SK-N-SH (cell line): ENCODE measurements around the gene TSHZ3. TPM values are rescaled to one million over a fixed set of nuclear protein-coding genes. Genes with fewer than 3 reads are reported as not detected.

Source experiments
- CTCF ChIA-PET: fragments of 300-600, 350-600 bp; formaldehyde crosslinking; extraction: SDS; loops from one replicate; lab custom pipeline; 2021; lab: Yijun Ruan, JAX
- POLR2A ChIA-PET: fragments of 350-600 bp; sonication (Branson Sonifier 250); formaldehyde crosslinking; extraction: SDS; loops from one replicate; lab custom pipeline; 2020; ENCODE audit warnings: antibody characterized with exemption, inconsistent platforms; lab: Yijun Ruan, JAX
- DNase-seq: peaks from one replicate; pipeline ENCODE4 v3.0.0; 2012
- H2AFZ ChIP-seq: fragments of 200-600 bp; sonication (generic); 2 replicates; pipeline ENCODE4 v1.8.1; 2016; ENCODE audit warnings: antibody characterized with exemption, mild to moderate bottlenecking, low read depth
- H3F3A ChIP-seq: fragments of 200-600 bp; sonication (generic); replicated peaks from 2 replicates; pipeline ENCODE3; 2016; ENCODE audit warnings: antibody characterized with exemption, mild to moderate bottlenecking; ENCODE audit not compliant: insufficient read depth
- H3K27ac ChIP-seq, 2 experiments: fragments of 200-500 bp in 1 of 2; fragments of 200-600 bp in 1 of 2; sonication (Bioruptor generic) in 1 of 2; sonication (generic), shearing (Covaris generic) in 1 of 2; 2 replicates each; pipeline versions ENCODE4 v1.5.1 to v1.6.1; 2014 to 2016; ENCODE audit warnings: low read depth in 2 of 2, inconsistent platforms in 1 of 2, low read length in 1 of 2, mild to moderate bottlenecking in 1 of 2, mixed read lengths in 1 of 2
- H3K27me3 ChIP-seq: fragments of 200-600 bp; sonication (generic), shearing (Covaris generic); 2 replicates; pipeline ENCODE4 v1.6.1; 2016; ENCODE audit warnings: mixed run types; ENCODE audit not compliant: insufficient read depth
- H3K36me3 ChIP-seq, 2 experiments: fragments of 200-500 bp in 1 of 2; fragments of 200-600 bp in 1 of 2; sonication (Bioruptor generic) in 1 of 2; sonication (generic) in 1 of 2; replicated peaks in 1 of 2; 2 replicates each; pipeline versions ENCODE3 to v1.5.1; 2014 to 2016; ENCODE audit warnings: low read length in 1 of 2, mild to moderate bottlenecking in 1 of 2; ENCODE audit not compliant: insufficient read depth in 2 of 2, control insufficient read depth in 1 of 2
- H3K4me1 ChIP-seq, 2 experiments: fragments of 200-500 bp in 1 of 2; fragments of 200-600 bp in 1 of 2; sonication (Bioruptor generic) in 1 of 2; sonication (generic), shearing (Covaris generic) in 1 of 2; 2 replicates each; pipeline versions ENCODE4 v1.5.1 to v1.6.1; 2014 to 2016; ENCODE audit warnings: low read depth in 1 of 2, low read length in 1 of 2, mixed run types in 1 of 2; ENCODE audit not compliant: insufficient read depth in 2 of 2, control insufficient read depth in 1 of 2
- H3K4me2 ChIP-seq: fragments of 200-600 bp; sonication (generic), shearing (Covaris generic); 2 replicates; pipeline ENCODE4 v1.6.1; 2017; ENCODE audit warnings: mixed run types
- H3K4me3 ChIP-seq, 2 experiments: fragments of 200-500 bp in 1 of 2; fragments of 200-600 bp in 1 of 2; sonication (Bioruptor generic) in 1 of 2; sonication (generic), shearing (Covaris generic) in 1 of 2; 2 replicates each; pipeline versions ENCODE4 v1.5.1 to v1.8.1; 2014 to 2016; ENCODE audit warnings: low read depth in 2 of 2, inconsistent platforms in 1 of 2, low read length in 1 of 2, mild to moderate bottlenecking in 1 of 2, mixed read lengths in 1 of 2, moderate library complexity in 1 of 2
- H3K79me2 ChIP-seq: fragments of 200-600 bp; sonication (generic); 2 replicates; pipeline ENCODE4 v1.8.1; 2017; ENCODE audit warnings: mild to moderate bottlenecking; ENCODE audit not compliant: insufficient read depth
- H3K9ac ChIP-seq: fragments of 200-600 bp; sonication (generic); 2 replicates; pipeline ENCODE4 v1.6.1; 2017; ENCODE audit warnings: mixed run types
- H3K9me2 ChIP-seq: fragments of 200-600 bp; sonication (generic); 2 replicates; pipeline ENCODE4 v1.6.1; 2017; ENCODE audit warnings: mixed run types
- H3K9me3 ChIP-seq: fragments of 200-600 bp; sonication (generic); 2 replicates; pipeline ENCODE4 v1.6.1; 2017; ENCODE audit warnings: mixed run types, mild to moderate bottlenecking, moderate library complexity
- H4K20me1 ChIP-seq: fragments of 200-600 bp; sonication (generic); 2 replicates; pipeline ENCODE4 v1.6.1; 2017; ENCODE audit warnings: mild to moderate bottlenecking, mixed run types; ENCODE audit not compliant: insufficient read depth
- CHD2 ChIP-seq: fragments of 150-350 bp; IDR thresholded peaks from 2 replicates; pipeline ENCODE4 v1.6.1; 2018; ENCODE audit warnings: low read length; ENCODE audit not compliant: partially characterized antibody
- ELF1 ChIP-seq: IDR thresholded peaks from 2 replicates; pipeline ENCODE4 v1.4.0; 2012
- EP300 ChIP-seq, 2 experiments: IDR thresholded peaks; 2 replicates each; pipeline versions ENCODE4 v1.4.0 to v1.6.1; 2012; ENCODE audit warnings: borderline replicate concordance in 1 of 2, low read depth in 1 of 2, low read length in 1 of 2
- FOSL2 ChIP-seq: IDR thresholded peaks from 2 replicates; pipeline ENCODE4 v1.4.0; 2012; ENCODE audit warnings: low read depth, mild to moderate bottlenecking, moderate library complexity, borderline replicate concordance
- FOXM1 ChIP-seq: IDR thresholded peaks from 2 replicates; pipeline ENCODE4 v1.4.0; 2012; ENCODE audit warnings: low read depth, mild to moderate bottlenecking
- JUND ChIP-seq: IDR thresholded peaks from 2 replicates; pipeline ENCODE4 v1.4.0; 2012
- MXI1 ChIP-seq: IDR thresholded peaks from 2 replicates; pipeline ENCODE4 v1.6.1; 2012; ENCODE audit warnings: mild to moderate bottlenecking, low read depth, low read length, improper control_type of control experiment
- NFIC ChIP-seq: IDR thresholded peaks from 2 replicates; pipeline ENCODE4 v1.4.0; 2012; ENCODE audit warnings: borderline replicate concordance
- PBX3 ChIP-seq: IDR thresholded peaks from 2 replicates; pipeline ENCODE4; 2012
- RAD21 ChIP-seq: IDR thresholded peaks from 2 replicates; pipeline ENCODE4 v1.6.1; 2012; ENCODE audit warnings: mild to moderate bottlenecking, low read length
- RCOR1 ChIP-seq: fragments of 150-350 bp; IDR thresholded peaks from 2 replicates; pipeline ENCODE4 v1.6.1; 2017; ENCODE audit warnings: antibody characterized with exemption, low read length
- REST ChIP-seq: IDR thresholded peaks from 2 replicates; pipeline ENCODE4 v1.6.1; 2012; ENCODE audit warnings: mild to moderate bottlenecking, low read depth, low read length, moderate library complexity
- RXRA ChIP-seq: IDR thresholded peaks from 2 replicates; pipeline ENCODE4 v1.4.0; 2012; ENCODE audit warnings: low read depth, mild to moderate bottlenecking, borderline replicate concordance
- SIN3A ChIP-seq: IDR thresholded peaks from 2 replicates; pipeline ENCODE4 v1.6.1; 2012; ENCODE audit warnings: low read depth, mild to moderate bottlenecking, low read length, moderate library complexity, borderline replicate concordance
- TAF1 ChIP-seq: IDR thresholded peaks from 2 replicates; pipeline ENCODE4 v1.6.1; 2012; ENCODE audit warnings: low read depth, mild to moderate bottlenecking, low read length, moderate library complexity, borderline replicate concordance
- TCF12 ChIP-seq: IDR thresholded peaks from 2 replicates; pipeline ENCODE4 v1.4.0; 2012
- TEAD4 ChIP-seq: IDR thresholded peaks from 2 replicates; pipeline ENCODE4 v1.4.0; 2012; ENCODE audit warnings: mild to moderate bottlenecking, borderline replicate concordance; ENCODE audit not compliant: insufficient read depth
- USF2 ChIP-seq: fragments of 150-350 bp; IDR thresholded peaks from 2 replicates; pipeline ENCODE4 v1.6.1; 2017; ENCODE audit warnings: antibody characterized with exemption, low read length, low read depth, borderline replicate concordance
- YY1 ChIP-seq: IDR thresholded peaks from 2 replicates; pipeline ENCODE4 v1.4.0; 2012; ENCODE audit warnings: low read depth, mild to moderate bottlenecking
- ZBTB33 ChIP-seq: IDR thresholded peaks from 2 replicates; pipeline ENCODE4 v1.4.0; 2012; ENCODE audit warnings: low read depth, borderline replicate concordance
- WGBS: methylation state at CpG from one replicate; pipeline ENCODE4 v1.1.6; 2017; ENCODE audit warnings: low lambda C conversion rate; 5-methylcytosine and 5-hydroxymethylcytosine counted together
- polyA plus RNA-seq, 3 experiments: library from polyadenylated mRNA; depleted of rRNA; stranded (reverse); fragments of >200 nt; gene quantifications; 2 replicates each; pipeline ENCODE4 v1.2.3, GENCODE V29; 2012

The TSHZ3 gene
- polyA plus RNA-seq, 1 of the 3 experiments (the other 2 are of a cell fraction) = 3.3 TPM

DNA sequence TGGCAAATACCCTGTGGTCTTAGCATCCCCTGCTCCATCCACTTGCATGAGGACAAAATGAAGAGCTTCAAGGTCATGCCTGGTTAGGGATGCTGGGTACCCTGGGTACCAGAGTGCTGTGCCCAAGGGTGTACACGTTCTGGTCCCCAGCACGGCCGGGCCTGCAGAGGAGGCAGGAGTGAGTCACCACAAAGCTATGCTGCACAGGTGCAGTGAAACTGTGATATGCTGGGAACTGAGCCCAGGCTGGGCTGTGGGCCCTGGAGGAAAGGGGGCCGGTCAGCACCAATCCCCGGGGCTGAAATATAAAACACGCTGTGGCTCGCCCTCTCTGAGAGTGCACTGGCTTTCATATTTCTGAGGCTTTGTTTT lies 95.1 kb downstream of the TSHZ3 start:
- POLR2A ChIA-PET = no interaction called here
- 0 out of 2 replicates have a peak, but pooled peaks have one; percentile 19 for TF ChIP-seq TCF12
- TF ChIP-seq NFIC = no peak
- no peak for TF ChIP-seq REST
- no peak for TF ChIP-seq TAF1
- no peak for TF ChIP-seq RCOR1
- no peak for TF ChIP-seq RXRA
- TF ChIP-seq JUND = 0 out of 2 replicates have a peak, but pooled peaks have one; percentile 15
- no peaks in the 10 kb centered on the region for H4K20me1 ChIP-seq
- no peak overlapping the region for H3K4me3 ChIP-seq
- H2AFZ ChIP-seq = no peak overlapping the region
- H3K9me2 ChIP-seq = no peaks in the 10 kb centered on the region
- 43% methylated on average over 6 of the region's 7 CpGs for WGBS
- H3K36me3 ChIP-seq = no peaks in the 10 kb centered on the region
- no peak overlapping the region for H3K9ac ChIP-seq
- no peak overlapping the region; a peak in 1 of 4 replicates for H3K27ac ChIP-seq
- CTCF ChIA-PET = no interaction called here
- H3K79me2 ChIP-seq = no peaks in the 10 kb centered on the region
- no peaks in the 10 kb centered on the region for H3K9me3 ChIP-seq
- H3K4me2 ChIP-seq = no peak overlapping the region
- DNase-seq = no peak
- H3K4me1 ChIP-seq = peaks cover 0 to 9% of the 10 kb centered on the region in 2 experiments; a peak in 1 of 4 replicates
- H3F3A ChIP-seq = no peaks in the 10 kb centered on the region
- H3K27me3 ChIP-seq = no peaks in the 10 kb centered on the region

GRCh38 chr19:31253526-31254179 lies 95.6 kb downstream of the TSHZ3 start:
- H3K9ac ChIP-seq = no peak overlapping the region
- ChIA-PET CTCF (no interaction called here), POLR2A (no interaction called here)
- H3K79me2 ChIP-seq = no peaks in the 10 kb centered on the region
- no peaks in the 10 kb centered on the region for H3K27me3 ChIP-seq
- no peaks in the 10 kb centered on the region for H4K20me1 ChIP-seq
- no peak overlapping the region for H3K4me2 ChIP-seq
- H3K27ac ChIP-seq = no peak overlapping the region
- peaks cover 0 to 9% of the 10 kb centered on the region in 2 experiments; a peak in 1 of 4 replicates for H3K4me1 ChIP-seq
- no peak overlapping the region for H2AFZ ChIP-seq
- H3K4me3 ChIP-seq = no peak overlapping the region
- no peaks in the 10 kb centered on the region for H3K36me3 ChIP-seq
- no peaks in the 10 kb centered on the region for H3F3A ChIP-seq
- H3K9me2 ChIP-seq = no peaks in the 10 kb centered on the region
- WGBS = 62% methylated on average over 6 of the region's 6 CpGs
- no peaks in the 10 kb centered on the region for H3K9me3 ChIP-seq
- no peak for DNase-seq
- TF ChIP-seq FOXM1 (no peak), PBX3 (no peak), YY1 (no peak), ZBTB33 (no peak), RCOR1 (no peak), USF2 (no peak), NFIC (no peak), TEAD4 (no peak), EP300 (IDR thresholded peaks at IDR 0.05; ENCODE audit: borderline replicate concordance in 1 of 2, low read depth in 1 of 2, low read length in 1 of 2) (no peak), ELF1 (no peak), TCF12 (no peak), SIN3A (no peak), RXRA (no peak), CHD2 (no peak), JUND (no peak), RAD21 (no peak), FOSL2 (no peak), MXI1 (no peak)
